Measurements from ENCODE around the gene LEKR1.

- TF ChIP-seq ZNF274 (IDR thresholded peaks at IDR 0.05; ENCODE audit: low read depth, low read length), result no peak
- TF ChIP-seq YY1 (IDR thresholded peaks at IDR 0.05; ENCODE audit: insufficient read depth, insufficient read length), result no peak
Measured at GRCh38 chr3:157042226-157042625, 216.1 kb downstream of the LEKR1 start.
